ENCODE data around the gene EPSTI1.

DNA sequence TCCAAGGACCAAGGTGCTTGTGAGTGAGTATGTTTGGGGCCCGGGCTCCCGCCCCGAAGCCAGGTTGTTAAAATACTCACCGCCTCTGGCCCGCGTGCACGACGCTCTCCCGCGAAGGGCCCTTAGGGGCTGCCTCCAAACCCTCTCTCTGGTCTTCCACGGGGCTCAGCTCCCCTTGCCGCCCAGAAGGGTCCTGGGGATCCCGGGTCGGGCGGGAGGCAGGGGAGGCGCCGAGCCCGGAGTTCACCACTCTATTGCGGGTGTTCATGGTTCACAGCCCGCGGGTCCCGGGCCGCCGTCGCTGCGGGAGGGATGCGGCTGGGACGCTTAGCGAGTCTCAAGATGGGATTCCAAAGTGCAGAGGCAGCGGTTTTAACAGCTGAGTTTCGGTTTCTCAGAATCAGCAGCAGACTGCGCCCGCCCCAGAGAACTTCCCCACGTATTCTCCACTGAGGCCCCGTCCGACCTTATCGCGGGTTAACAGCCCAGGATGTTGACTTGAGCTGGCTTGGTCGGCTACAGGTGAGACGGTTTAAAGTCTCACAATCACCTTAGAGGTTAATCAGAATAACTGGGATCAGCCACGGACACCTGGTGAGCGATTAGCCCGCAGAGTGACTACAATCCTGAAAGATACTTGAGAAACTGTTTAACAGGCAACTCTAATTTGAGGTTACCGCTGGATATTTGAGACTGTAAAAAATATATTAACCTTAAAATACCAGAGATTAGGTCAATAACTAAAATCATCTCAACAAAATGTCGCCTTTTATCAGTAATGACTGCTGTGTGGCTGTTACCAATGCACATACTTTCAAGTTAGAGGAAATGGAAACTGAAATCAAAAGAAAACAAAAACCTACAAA, at the start of gene EPSTI1:
- TF ChIP-seq, protein P1, sequence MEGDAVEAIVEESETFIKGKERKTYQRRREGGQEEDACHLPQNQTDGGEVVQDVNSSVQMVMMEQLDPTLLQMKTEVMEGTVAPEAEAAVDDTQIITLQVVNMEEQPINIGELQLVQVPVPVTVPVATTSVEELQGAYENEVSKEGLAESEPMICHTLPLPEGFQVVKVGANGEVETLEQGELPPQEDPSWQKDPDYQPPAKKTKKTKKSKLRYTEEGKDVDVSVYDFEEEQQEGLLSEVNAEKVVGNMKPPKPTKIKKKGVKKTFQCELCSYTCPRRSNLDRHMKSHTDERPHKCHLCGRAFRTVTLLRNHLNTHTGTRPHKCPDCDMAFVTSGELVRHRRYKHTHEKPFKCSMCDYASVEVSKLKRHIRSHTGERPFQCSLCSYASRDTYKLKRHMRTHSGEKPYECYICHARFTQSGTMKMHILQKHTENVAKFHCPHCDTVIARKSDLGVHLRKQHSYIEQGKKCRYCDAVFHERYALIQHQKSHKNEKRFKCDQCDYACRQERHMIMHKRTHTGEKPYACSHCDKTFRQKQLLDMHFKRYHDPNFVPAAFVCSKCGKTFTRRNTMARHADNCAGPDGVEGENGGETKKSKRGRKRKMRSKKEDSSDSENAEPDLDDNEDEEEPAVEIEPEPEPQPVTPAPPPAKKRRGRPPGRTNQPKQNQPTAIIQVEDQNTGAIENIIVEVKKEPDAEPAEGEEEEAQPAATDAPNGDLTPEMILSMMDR (IDR thresholded peaks at IDR 0.05): no peak
- peak in 2 of 4 donors; percentile 37 to 57 for TF ChIP-seq POLR2A (IDR thresholded peaks at IDR 0.05)

Data from esophagus squamous epithelium (tissue), 4 donors.